Measurements from ENCODE around the gene CYBA. TPM values are rescaled to one million over a fixed set of nuclear protein-coding genes. Genes with fewer than 3 reads are reported as not detected.

The CYBA gene
- 87.8 and 89.4 TPM in 2 replicates for polyA plus RNA-seq (2014; cell fraction: cytosol; rRNA removed)
- 94.7 and 97.2 TPM in 2 replicates for polyA plus RNA-seq (2014; cell fraction: nucleus; rRNA removed)

DNA sequence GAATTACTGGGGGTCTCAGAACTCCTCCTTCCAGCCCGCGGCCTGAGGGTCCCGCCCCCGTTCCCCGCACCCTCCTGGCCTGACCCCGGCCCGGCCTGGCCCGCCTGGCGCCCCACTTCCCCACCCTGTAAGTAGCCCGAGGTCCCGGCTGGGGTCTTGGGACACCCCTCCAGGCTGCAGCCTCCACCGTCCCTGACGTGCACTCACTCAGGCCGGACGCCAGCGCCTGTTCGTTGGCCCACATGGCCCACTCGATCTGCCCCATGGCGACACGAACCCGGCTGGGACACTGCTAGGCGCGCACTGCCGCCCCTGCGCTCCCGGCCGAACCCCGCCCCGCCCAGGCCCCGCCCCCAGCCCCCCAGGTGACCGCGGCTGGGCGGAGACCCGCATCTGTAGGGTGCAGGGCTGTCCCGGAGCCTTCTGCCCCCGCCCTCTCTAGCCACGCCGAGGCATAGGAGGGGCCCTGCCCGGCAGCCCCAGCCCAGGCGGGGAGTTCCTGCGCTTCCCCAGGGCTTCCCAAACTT lies at the start of gene CYBA:
CYBA (minus strand) TSS at position 305 of the 527 bp plus-strand sequence; CDS start at position 265, 40 bp downstream.
- peak; percentile 56 for DNase-seq (ENCODE audit: low spot score)

DNA sequence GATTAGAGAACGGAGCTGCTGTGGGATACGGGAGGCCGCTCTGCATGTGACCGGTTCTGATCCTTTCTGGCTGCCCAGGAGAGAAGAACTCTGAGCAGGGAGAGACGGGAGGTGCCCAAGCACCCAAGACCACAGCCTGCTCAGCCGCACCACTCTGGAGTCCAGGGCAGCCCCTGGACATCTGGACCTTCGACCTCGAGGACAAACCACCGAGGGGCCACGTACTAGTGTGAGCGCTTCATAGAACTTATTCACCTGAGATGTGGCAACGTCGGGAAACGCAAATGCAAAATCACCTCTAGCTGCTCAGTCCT lies 49.4 kb upstream of the CYBA start:
- no peak for DNase-seq (ENCODE audit: low spot score)

DNA sequence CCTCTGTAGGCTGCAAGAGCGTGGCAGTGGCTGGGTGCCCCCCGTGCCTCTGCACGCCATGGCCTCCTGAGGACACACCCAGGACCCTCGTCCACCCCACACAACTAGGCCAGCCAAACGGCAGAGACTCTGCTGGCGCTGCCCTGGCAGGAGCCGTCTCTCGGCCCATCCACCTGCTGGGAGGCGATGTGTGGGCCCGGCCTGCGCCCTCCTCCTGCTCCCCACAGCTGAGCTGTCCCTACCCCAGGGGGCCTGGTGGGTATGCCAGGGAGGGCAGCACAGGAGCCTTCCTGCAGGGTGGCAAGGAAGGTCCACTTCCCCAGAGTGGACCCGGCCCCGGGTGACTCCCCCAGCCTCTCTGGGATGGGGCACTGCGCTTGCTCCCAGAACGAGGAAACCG lies 48.3 kb upstream of the CYBA start:
- DNase-seq (ENCODE audit: low spot score): no peak

DNA sequence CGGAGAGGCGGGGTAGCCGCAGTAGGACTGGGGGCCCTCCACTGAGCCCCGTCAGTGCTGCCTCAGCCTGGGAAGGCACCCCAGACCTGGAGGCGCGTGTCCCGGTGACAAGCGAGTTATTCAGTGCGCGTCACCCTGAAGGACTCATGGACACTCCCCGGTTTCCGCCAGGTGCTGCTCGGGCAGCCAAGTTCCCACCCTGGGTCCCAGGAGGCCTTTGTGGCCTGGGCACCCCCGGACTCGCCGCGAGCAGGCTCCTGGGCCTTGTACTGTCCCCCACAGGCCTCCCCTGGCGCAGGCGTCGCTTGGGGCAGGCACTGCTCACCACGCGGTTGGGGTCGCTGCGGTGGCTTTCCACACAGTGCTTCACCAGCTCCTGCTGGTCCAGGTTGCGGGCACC lies 47.8 kb upstream of the CYBA start:
- no peak for DNase-seq (ENCODE audit: low spot score)

DNA sequence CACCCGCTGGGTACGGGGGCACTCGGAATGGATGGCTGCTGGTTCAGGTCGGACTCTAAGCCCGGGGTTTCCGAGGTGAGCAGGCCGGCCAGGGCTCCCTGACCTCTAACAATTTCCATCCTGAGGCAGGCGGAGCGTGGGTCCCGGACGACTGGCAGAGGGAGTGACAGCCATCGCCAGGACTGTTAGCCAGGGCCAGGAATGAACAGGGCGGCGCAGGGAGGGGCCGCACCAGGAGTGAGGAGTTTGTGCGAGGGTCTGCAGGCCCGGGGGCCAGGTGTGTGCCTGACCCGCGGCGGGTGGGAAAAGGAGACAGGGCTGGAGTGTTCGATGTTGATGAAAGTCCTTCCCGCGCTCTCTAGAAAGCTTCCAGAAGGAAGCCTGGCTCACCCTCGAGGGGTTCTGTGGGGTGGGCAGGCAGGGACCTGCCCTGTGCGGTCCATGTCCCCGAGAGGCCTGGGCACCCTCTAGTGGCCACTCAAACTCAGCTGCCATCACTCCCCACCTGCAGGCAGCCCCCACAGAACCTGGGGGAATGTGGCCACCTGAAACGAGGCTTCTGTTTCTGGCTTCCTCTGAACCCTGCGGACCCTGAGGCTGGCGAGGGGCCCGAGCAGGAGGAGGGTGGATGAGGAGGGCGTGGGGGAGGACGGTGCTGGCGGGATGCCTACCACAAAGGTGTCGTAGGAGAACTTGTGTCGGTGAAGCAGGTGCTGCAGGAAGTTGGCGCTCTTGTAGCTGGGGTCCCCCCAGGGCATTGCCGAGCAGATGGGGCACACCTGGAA lies 47.2 kb upstream of the CYBA start:
- DNase-seq (ENCODE audit: low spot score): no peak

DNA sequence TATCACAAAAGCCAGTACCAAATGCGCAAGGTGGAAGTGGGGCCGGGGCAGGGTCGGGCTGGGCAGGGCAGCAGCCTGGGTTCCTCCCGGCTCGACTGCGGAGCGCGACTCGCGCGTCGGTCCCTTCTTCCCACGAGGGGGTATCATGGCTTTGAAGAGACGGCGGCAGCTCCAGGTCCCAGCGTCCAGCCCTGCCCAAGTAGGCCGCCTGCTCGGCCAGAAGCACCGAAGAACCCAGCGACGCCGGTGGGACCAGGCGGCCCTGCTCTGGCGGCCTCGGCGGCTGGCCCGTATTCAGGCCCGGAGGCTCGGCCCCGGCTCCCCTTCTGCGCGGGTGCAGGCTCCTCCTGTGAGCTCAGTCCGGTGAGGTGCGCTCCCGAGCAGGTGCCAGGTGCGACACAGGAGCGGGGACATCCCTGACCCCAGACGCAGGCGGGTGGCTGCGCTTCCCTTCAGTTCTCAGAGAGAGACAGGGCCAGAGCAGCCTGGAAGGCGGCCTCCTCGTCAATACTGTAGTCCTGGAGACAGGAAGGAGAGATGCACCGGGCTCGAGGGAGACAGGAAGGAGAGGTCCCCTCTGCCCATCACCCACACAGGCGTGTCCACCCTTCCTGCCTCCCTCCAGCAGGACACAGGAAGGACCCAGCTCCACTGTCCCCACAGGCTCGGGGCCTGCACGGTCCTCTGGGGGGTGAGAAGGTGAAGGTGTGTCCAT lies 46.4 kb upstream of the CYBA start:
- DNase-seq (ENCODE audit: low spot score): no peak

DNA sequence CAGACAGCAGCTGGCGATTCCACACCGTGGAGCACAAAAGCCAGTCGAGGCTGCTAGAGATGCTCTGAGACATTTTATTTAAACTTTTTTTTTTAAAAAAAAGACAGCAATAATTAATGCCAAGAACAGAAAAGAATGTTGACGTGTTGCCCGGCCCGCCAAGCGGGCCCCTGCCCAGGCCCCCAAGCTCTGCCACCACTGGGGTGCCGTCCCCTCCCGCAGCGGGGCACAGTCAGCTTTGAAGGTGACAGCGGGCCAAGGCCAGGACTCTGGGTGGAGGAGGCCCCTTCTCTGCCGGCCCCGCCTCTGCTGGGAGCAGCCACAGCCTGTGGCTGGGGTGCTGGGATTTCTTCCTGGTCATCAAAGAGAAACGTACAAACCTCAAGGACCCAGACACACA lies 45.6 kb upstream of the CYBA start:
- DNase-seq (ENCODE audit: low spot score): no peak

DNA sequence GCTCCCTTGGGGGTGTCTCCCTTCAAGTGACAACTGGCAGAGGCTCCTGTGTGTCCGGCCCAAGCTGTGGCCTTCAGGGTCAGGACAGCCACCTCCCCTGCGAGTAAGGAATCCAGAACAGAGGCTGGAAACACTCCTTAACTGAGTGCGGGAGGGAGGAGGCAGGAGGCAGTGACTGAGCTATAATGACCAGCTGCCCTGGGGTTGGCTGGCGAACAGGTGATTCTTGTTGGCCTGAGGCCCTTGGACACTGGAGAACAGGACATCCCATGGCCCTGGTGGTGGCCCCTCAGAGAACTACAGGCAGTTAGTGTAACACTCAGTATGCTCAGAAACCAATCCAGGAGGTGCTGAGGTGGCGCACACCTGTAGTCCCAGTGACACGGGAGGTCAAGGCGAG lies 44.9 kb upstream of the CYBA start:
- no peak for DNase-seq (ENCODE audit: low spot score)

DNA sequence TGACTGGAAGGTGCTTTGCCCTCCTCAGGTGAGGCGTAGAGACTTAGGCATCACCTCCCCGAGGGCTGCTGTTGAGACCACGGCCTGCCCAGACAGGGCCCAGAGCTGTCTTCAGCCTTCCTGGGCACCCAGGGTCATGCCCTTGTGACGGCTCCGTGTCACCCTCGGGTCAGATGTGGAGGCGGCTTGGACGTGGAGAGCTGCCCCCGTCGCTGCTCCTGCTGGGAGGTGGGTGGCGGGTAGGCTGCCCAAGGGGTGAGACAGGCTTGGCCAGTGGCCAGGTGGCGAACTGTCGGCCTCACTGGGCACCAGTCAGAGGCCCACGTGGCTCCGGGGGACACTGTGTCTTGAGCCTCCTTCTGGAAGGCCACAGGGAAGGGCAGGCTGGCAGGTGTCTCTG lies 44.4 kb upstream of the CYBA start:
- no peak for DNase-seq (ENCODE audit: low spot score)

DNA sequence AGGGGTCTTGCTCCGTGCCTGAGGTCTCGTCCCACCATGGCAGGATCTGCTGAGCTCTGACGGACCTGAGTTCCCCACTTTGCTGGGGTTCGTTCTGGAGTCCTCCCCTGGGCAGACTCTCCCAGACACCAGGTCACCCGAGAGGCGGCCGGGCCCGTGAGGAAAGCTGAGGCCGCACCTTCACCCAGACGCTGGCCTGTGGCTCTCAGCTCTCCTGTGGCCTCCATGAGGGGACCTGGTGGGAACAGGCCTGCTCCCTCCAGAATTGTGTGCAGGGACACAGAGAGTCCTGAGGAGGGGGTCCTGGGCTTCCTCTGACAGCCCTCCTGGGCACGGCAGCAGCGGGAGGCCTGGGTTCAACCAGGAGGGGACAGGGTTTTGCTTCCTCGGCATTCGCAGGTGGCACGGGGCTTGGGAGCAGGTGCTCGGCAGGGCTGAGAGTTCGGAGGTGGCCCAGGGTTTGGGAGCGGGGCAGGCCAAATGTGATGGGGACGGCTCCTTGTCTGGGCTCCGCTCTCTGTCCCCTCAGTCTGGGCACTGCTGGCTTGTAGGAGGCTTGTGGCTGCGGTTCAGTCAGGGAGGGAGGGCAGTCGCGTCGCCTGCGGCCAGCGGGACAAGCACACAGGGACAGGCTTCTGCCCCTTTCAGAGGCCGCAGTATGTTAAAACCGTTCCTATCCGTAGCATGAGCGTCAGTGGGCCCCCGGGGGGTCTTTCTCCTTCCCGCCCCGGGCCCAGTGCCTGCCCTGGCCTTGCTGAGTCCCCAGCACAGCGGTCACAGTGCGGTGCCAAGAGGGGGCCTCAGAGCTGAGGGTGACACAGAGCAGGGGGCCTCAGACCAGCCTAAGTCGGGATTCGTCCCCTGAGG lies 43.6 kb upstream of the CYBA start:
- no peak for DNase-seq (ENCODE audit: low spot score)

DNA sequence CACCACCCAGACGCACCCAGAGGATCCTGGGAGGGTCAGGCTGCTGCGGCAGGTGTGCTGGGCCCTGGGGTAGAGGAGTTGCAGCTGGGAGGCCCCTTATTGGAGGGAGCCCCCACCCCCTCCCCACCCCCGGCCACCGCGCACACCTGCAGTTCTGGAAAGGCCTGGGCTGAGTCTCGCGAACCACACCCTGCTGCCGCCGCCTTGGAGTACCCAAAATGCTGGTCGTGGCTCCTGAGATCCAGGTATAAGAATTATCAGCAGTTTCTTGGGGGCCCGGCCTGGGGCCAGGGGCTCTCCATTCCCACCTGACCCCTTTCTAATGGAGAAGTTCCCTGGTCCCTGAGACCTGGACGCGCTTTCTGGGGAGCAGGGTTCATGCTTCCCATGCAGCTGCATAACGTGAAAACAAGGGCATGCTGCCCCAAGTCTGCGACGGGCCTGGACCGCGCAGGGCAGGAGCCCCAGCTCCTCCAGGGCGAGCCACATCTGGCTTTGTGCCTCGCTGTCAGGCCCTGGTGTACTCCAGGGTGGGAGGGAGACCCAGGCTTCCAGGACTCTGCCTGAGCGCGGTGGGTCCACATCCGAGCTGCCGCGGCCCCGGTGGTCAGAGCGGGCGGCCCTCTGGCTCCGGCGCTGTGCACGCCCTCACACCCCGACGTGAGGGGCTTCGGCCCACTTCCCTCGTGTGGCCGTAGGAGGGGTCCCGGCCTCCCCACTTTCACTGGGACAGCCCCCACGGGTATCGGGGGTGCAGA lies 42.7 kb upstream of the CYBA start:
- no peak for DNase-seq (ENCODE audit: low spot score)

DNA sequence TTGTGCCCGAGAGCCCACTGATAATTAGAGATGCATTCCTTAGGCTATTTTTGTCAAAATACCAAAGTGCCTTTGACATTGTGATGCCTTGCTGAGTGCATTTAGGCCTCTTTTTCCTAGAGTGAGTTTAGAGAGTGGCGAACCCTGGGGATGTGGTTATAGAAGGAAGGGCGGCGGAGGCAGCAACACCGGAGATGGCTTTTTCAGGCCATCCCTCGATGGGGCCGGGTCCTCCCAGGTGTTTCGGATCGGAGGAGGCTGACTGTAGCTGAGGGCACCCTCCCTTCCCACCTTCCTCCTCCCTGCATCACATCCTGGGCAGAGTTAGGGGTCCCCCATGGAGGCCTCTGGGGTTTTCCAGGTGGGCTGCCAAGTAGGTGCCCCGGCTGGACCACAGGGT lies 42.0 kb upstream of the CYBA start:
- DNase-seq (ENCODE audit: low spot score): no peak

DNA sequence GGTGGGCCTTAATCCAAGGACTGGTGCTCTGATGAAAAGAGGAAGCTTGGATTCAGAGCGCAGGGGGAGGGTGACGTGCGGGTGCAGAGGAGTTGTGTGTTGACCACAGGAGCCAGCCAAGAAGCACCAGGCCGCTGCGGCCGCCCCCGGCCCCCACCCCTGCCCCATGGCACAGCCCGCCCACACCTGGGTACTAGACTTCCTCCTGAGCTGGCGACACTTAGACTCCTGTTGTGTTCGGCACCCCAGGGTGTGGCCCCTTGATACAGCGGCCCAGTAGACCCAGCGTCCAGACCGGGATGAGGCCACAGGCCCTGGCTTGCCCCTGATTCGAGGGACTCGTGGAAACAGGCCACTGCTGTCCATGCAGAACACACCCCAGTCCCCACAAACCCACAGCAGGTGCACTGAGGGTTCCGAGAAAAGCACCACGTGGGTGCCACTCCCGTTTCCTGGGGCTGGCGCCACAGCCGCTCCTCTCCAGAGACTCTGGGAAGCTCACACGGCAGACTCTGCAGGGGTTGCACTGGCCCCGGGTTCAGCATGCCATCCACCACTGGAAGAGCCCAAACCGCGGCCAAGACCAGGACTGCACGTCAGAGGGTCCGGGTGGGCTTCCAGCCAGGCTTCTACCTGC lies 41.2 kb upstream of the CYBA start:
- DNase-seq (ENCODE audit: low spot score): no peak

DNA sequence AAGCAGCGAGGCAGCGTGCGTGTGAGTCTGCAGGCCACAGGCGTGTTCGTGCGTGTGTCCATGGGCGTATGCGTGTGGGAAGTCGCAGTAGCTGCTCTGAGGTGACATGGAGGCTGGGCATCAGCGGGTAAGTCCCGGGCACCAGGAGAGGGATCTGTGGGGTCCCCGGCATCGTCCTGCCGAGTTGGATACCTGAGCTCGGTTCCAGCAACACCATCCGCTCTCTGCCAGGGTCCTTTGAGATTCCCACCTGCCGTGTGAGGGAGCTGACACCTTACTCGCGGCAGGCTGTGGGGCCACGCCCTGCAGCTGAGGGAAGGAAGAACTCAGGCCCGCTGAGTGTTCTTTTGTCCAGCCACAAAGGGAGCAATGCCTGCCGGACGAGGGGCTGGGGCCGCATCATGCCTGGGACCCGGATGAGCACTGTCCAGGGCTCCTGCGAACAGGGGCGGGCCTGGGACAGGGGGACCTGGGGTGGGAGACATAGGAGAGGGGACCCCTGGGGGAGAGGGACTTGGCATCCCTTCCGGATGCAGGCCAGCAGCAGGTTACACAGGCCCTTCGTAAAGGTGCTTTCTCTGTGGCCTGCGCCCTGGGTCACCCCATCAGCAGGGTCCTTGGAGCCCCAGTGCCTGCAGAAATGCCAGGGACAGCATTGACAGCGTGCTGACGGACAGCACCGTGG lies 40.4 kb upstream of the CYBA start:
- no peak for DNase-seq (ENCODE audit: low spot score)

DNA sequence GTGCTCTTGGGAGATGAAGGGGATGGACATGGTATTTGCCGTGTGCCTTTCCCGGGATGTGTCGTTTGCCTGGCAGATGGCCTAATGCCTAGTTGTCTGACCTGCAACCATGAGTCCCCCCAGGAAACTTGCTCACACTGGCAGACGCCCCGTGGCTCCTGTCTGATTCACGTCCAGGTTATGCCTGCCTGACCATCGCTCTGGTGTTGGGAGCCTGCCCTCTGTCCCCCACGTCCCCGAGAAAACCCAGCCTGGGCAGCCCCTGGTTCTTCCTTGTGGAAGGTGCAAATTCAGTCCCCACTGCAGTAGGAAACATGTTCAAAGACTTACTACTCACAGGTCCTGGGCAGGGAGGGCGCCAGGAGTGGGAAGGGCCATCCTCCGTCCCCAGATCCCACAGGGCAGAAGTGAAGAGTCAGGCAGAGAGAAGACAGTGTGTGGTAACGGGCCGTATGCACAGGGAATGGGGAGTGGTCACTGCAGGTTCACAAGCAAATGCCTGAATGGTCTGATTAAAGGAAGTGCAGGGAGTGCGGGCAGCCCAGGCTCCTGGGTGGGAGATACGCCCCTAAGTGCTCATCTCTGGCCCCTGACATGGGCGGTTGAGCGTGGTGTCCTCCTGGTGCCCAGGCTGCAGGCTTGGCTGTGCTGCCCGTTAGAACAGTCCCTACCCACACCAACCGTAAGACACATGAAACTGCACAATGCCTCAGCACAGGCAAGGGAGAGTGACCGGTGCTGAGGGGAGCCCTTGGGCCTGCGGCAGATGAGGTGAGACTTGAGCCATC lies 39.7 kb upstream of the CYBA start:
- DNase-seq (ENCODE audit: low spot score): no peak

DNA sequence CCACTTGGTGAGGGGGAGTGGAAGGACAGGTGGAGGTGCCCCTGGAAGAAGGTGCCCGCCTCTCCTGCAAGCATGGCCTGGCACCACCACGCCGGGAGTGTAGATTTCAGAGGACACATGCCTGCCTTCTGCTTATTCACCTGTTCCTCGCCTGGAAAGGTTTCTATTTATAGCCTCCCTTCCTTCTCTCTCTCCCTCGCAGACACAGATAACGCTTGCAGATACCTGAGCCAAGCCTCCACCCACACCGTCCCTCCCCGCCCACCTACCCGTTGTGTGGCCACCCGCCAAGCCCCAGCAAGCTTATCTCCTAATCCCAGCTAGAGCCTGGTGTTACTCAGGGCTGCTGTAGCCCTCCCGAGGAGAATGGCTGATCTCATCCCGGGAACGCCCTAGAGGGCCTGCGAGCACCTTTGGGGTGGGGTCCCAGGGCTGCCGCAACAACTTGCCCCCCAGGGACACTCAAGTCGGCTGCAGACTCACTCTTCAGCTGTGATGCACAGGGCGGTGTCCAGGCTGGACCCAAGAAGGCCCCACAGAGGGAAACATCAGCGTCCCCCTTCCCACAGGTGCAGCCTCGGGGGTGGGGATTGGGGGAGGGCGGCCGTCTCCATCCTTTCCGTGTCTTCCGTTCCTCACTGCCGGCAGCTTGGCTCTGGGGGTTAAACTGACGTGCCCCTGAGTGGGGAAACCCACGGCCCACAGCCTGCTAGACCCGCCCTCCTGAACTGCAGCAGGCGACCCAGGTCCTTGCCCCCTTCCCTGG lies 37.3 kb upstream of the CYBA start:
- no peak for DNase-seq (ENCODE audit: low spot score)

DNA sequence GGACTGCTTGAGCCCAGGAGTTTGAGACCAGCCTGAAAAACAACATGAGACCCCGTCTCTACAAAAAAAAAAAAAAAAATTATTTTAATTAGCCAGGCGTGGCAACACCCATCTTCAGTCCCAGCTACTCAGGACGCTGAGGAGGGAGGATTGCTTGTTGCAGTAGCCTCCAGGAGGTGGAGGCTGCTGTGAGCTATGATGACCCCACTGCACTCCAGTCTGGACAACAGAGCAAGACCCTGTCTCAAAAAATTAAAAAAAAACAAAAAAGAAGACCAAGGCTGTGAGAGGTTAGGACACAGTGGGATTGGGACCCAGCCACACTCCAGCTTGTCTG lies 36.8 kb upstream of the CYBA start:
- DNase-seq (ENCODE audit: low spot score): no peak

DNA sequence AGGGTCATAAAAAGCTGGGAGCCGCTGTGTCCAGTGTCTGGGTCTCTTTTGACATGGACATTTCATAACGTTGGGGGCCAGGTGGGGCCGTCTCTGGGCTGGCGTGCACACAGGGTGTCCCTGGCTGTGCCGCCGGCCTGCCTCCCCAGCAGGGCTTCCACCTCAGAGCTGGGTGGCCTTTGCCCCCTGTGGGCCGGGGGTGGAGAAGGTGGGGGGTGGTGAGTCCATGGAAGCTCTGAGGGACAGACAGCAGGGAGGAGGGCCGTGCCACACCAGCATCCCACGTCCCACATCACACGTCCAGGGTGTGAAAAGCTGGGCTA lies 36.4 kb upstream of the CYBA start:
- no peak for DNase-seq (ENCODE audit: low spot score)
